GM21367 (cell line): Measurements from ENCODE around the gene ANXA6.
"Not testable (repeated sequence)": the region's sequence is repeated elsewhere in the genome, so short reads cannot be mapped to it uniquely, and the experiment has no call there.

Source experiments
- ATAC-seq: cut with Tn5 transposase; IDR thresholded peaks from one replicate; pipeline ENCODE4 v1.9.1; 2021; ENCODE audit not compliant: unreplicated experiment

Gene ANXA6

DNA sequence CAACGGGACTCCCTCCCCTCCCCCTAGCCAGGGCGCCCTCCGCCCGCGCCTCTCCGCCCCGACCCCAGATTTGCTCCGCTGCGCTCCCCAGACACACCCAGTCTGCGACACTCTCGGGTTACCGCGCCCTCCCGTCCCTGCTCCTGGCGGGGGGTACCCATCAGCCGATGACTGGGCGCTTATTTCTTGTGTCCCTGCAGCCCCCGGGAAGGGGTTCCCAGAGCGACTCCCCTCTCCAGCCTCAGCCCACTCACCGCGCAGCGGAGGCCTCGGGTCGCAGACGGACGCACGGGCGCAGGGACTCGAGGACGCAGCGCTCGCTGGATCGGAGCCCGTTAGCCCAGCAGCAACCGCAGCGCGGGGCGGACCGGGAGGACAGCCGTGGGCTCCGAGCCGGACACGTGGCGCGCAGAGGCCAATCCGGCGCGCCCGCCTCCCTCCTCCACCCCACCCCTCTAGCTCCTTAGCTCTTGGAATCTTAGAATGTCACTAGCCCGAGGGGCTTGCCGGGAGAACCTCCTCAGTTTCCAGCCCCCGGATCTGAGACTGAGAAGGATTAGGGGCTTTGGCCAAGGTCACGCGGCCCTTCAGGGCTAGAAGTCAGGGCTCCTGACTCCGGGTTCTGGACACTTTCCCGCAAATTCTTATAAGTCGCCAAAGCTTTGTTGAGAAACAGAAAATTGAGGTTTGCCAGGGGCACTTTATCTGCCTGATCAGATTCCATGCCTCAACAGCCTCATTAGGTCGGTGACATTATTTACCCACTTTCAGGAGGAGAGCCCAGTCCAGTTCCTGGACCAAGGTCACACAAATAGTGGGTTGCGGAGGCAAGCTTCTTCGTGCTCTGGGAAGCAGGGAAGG is at the start of gene ANXA6:
Gene ANXA6 (minus strand): TSS at position 354 of the 861 bp plus-strand sequence. CDS start 9,878 bp downstream, outside the sequence.
- ATAC-seq: peak; percentile 36

DNA sequence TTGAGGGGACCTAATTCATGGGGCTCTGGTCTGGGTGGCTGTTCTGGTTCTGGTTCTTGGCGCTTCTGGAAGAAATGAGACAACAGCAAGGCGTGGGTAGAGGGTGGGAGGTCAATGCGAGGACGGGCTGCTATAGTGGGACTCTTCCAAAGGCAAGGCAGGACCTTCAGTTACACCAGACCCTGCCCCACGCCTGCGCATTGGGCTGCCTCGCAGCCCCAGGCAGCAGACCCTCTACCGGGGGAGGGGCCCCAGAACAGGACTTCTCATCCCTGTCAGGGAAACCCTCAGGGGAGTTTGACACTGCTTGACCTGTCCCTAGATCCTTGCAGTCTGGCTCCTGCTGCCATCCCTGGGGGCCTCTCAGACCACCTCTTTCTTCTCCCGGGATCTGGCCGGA is 47.8 kb upstream of the ANXA6 start:
- no peak for ATAC-seq

GRCh38 chr5:151204051-151204450 is 46.5 kb upstream of the ANXA6 start:
- no peak for ATAC-seq

- no peak for ATAC-seq
Observed at GRCh38 chr5:151202381-151203139, 45.0 kb upstream of the ANXA6 start.

DNA sequence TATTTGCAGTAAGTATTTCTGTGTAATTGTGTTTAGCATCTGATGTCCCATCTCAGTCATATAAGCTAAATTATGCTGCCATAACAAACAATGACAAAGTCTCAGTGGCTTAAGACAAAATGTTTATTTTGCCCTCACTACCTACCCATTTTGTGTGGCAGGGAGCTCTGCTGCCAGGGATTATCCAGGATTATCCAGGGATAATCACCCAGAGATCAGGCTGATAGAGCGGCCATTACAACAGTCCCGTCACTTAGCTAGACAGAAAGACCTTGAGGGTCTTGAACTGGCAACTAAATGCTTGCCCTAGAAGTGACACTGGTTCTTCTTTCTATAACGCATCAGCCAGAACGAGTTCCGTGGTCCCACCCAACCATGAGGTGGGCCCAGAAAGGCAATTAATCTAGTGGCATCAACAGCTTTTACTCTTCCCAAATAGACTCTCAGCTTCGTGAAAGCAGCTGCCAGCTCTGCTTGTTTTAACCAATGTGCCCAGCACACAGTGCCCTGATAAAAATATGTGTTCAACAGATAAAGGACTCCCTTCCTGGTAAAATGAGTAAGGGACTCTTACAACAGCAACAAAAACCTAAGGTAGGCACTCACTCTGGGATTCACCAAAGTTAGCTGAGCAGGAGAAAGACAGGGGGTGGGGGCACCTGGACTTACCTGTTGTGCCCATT is 43.5 kb upstream of the ANXA6 start:
- no peak for ATAC-seq

DNA sequence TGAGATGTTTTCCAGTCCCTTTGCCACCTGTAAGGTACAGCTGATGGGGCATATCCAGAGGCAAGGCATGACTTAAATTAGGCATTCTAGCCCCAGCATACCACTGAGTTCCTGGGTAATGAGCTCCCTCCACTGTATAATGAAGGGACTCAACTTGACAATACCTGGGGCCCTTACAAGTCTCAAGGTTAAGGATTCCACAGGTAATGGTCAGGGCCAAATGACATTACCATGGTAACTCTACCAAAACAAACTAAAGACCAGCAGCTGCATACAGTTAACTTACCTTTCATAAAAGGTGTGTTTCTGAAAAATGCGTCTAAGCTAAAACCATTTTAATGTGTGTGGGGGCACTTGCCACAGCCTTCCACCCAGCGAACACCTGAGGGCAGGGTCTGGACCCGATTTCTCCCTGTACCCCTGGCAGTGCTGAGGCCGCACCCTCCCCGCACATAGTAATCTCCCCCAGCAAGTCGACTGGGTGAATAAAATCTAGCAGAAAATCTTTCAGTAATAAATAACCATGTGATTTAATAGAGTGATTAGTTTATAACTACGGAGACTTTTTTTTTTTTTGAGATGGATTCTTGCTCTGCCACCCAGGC is 42.1 kb upstream of the ANXA6 start:
- no peak for ATAC-seq

DNA sequence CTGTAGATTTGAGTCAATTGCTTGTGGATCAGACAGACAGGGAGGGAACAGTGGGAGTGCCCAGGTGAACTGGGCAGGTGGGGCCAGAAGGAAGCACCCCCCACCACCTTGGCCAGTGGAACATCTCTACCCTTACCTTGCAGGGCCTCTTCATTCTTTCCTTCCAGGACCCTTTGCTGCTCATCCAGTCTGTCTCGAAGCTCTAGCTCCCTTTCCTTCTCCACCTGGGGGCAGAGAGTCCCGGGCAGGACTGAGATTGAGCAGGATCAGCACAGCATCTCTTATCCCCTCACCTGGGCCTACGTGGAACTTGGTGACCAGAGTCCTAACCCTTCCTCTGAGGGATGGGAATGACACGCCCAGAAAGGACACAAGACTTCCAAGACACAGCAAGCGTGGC is 41.3 kb upstream of the ANXA6 start:
- ATAC-seq: no peak

- not testable (repeated sequence) for ATAC-seq
Observed at GRCh38 chr5:151197291-151197600, 39.7 kb upstream of the ANXA6 start.

DNA sequence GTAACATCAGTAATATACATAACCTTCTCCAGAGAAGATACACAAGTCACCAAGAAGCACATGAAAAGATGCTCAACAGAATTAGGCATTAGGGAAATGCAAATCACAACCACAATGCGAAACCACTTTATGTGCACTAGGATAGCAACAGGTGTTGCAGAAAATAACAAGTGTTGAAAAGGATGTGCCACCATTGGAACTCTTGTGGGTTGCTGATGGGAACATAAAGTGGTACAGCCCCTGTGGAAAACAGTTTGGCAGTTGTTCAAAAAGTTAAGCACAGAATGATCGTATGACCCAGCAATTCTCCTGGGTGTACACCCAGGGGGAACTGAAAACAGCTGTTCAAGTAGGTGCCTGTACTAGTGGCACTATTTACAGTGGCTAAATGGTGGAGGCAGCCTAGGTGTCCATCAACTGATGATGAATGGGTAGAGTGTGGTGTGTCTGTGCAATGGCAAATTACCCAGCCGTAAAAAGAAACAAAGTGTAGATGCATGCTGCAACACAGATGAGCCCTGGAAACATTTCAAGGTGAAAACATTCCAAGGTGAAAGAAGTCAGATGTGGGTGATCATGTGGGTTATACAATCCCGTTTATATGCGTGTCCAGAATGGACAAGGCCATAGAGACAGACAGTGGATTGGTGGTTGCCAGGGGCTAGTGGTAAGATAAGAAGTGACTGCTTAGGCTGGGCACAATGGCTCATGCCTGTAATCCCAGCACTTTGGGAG is 39.1 kb upstream of the ANXA6 start:
- peak; percentile 92 for ATAC-seq

DNA sequence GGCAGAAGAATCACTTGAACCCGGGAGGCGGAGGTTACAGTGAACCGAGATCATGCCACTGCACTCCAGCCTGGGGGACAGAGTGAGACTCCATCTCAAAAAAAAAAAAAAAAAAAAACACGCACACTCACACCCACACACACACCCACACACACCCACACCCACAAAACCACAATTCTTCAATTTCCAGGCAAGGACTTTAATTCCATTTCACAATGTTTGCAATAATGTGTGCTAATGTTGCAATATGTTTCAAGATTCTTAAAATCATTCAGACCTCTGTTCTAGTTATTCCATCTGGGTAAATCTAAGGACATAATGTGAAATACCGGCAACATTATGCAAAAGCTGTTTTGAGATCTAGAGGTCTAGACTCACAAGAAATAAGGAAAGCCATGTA is 38.0 kb upstream of the ANXA6 start:
- ATAC-seq: no peak

DNA sequence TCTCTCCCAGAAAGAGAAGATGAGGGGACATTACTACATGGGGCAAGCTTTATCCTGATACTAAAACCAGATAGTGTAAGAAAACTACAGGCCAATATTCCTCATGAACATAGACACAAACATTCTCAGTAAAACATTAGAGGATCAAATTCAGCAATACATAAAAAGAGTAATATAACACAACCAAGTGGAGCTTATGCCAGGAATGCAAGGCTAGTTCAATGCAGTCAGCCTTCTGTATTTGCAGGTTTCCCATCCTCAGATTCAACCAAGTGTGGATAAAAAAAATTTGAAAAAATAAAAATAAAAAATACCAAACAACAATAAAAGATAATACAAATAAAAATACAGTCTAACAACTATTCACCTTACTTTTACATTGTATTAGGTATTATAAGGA is 35.0 kb upstream of the ANXA6 start:
- no peak for ATAC-seq

GRCh38 chr5:151191661-151192060 is 34.1 kb upstream of the ANXA6 start:
- ATAC-seq: no peak

GRCh38 chr5:151189151-151189550 is 31.6 kb upstream of the ANXA6 start:
- ATAC-seq: no peak

GRCh38 chr5:151186538-151186937 is 29.0 kb upstream of the ANXA6 start:
- no peak for ATAC-seq

DNA sequence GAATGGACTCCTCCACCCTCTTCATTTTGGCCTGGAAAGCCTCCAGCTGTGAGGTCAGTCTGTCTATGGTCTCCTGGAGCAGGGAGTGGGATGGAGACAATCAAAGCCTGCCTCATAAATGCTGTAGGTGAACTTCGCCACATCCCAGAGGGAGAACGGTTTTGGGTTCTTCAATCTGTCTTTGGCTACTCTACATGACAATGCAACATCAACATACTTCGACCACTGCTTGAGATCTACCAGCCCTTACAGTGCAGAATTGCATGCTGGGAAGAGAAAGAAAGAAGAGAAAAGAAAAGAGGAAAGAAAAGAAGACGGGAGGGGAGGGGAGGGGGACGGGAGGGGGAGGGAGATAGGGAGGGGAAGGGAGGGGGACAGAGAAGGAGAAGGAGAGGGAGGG is 28.5 kb upstream of the ANXA6 start:
- ATAC-seq: no peak

- ATAC-seq: no peak
Observed at GRCh38 chr5:151184316-151185042, 26.9 kb upstream of the ANXA6 start.

DNA sequence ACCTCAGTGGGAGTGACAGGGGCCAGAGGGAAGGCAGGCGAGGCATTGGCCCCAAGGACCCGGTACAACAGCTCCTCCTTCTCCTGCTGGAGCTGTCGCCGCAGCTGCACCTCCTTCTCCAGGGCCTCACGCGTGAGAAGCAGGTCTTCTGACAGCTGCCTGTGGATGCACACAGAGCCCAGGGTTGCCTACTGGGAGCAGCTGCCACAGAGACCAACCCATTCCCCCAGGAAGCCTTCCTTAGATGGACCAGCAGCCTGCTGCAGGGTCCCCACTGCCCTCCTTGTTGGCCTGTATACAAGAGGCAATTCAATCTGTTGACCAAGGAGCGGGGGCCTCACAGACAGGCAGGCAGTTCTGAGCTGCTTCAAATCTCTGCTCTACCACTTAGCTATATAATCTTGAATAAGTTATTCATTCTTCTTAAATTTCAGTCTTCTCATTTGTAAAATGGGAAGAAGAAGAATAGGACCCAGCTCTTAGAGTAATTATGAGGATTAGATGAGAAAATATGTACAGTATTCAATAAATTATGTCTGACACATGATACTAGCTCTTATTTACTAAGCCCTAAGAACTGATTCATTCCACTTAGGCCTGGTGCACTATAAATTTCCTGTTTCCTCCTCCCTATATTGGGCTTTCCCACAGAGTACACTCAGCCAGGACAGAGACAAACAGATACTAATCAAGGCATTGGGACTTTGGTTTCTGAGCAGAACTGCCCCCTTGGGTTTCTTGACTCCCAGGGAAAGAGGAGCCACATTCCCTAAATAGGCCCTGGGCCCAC is 26.1 kb upstream of the ANXA6 start:
- no peak for ATAC-seq

GRCh38 chr5:151182976-151183375 is 25.4 kb upstream of the ANXA6 start:
- no peak for ATAC-seq

DNA sequence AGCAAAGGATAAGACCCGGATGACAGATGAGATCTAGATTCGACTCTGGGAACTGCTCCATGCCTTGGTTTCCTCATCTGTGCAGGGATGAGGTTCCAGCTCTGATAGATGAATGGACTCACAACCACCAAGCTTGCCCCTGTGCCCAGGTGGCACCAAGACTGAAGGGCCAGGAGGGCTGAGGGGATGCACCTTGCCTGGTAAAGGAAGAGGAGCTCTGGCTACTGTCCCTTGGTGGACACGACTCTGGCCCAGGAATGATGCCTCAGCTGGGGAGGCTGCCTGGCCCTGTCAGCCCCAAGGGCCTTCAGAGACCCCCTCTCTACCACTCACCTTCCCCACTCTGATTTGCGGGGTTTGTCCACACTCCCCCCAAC is 24.9 kb upstream of the ANXA6 start:
- ATAC-seq: no peak
